ENCODE results near the gene TAOK1.

The TAOK1 gene

DNA sequence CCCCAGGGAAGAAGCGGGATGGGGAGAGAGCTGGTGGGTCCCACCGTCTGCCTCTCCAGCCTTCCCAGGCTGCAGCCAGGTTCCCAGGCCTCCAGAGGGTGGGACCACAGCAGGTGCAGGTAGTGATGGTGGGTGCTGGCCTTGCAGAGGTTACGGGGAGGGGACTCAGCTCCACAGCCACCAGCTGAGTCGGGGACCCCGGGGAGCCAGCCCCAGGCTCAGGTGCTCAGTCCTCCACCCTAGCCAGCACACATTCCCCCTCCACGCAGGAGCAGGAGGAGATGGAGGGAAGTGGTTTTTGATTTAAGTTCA is 183.4 kb downstream of the TAOK1 start:
- TF ChIP-seq JUND (IDR thresholded peaks at IDR 0.05; ENCODE audit: low read depth), result no peak
- in situ Hi-C loops (cut with HindIII; ENCODE audit: low pct_unique_long_range_greater_than_20kb, low sequenced_read_pairs), result no loop called here
- DNase-seq (ENCODE audit: low read depth in 1 of 2, low spot score in 1 of 2), result no peak

GRCh38 chr17:29573871-29574731 is 183.9 kb downstream of the TAOK1 start:
- in situ Hi-C loops (cut with HindIII; ENCODE audit: low pct_unique_long_range_greater_than_20kb, low sequenced_read_pairs), result no loop called here
- no peak for TF ChIP-seq JUND (IDR thresholded peaks at IDR 0.05; ENCODE audit: low read depth)
- no peak for DNase-seq (ENCODE audit: low read depth in 1 of 2, low spot score in 1 of 2)

GRCh38 chr17:29574732-29575510 is 184.8 kb downstream of the TAOK1 start:
- DNase-seq (ENCODE audit: low read depth in 1 of 2, low spot score in 1 of 2), result no peak
- in situ Hi-C loops (cut with HindIII; ENCODE audit: low pct_unique_long_range_greater_than_20kb, low sequenced_read_pairs), result no loop called here
- no peak for TF ChIP-seq JUND (IDR thresholded peaks at IDR 0.05; ENCODE audit: low read depth)

GRCh38 chr17:29575511-29576213 is 185.5 kb downstream of the TAOK1 start:
- in situ Hi-C loops (cut with HindIII; ENCODE audit: low pct_unique_long_range_greater_than_20kb, low sequenced_read_pairs), result no loop called here
- no peak for DNase-seq (ENCODE audit: low read depth in 1 of 2, low spot score in 1 of 2)
- TF ChIP-seq JUND (IDR thresholded peaks at IDR 0.05; ENCODE audit: low read depth), result no peak

DNA sequence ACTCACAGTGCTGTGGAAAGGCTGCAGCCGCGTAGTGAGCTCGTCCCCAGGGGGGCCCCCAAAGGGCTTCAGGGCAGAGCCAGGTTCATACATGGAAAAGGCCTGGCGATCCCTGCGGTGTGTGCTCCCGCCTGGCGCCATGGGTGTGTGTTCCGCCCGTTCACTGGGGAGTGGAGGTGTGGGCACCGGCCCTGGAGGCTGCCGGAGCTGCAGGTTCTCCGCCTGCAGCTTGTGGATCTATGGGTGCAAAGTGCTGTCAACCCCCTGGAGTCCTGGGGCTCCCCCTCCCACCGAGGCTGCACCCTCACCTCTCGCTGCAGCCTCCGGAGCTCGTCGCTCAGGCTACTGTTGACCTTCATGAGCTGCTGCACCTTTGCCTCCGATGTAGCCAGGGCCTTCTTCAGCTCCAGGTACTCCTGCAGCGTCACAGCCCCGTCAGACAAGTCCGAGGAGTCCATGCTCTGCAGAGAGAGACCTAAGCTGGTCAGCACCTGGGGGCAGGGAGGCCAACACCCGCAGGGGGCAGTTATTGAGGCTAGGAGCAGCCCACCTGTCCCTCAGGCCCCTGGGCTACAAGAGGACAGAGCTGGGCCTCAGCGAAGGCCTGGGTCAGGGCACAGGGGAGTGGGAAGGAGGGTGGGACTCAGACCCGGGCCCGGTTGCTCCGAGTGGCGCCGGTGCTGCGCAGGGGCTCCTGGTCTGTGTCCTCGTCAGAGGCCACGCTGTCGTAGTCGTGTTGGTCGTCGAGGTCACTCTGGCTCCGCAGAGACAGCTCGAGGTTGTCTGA is 186.2 kb downstream of the TAOK1 start:
- in situ Hi-C loops (cut with HindIII; ENCODE audit: low pct_unique_long_range_greater_than_20kb, low sequenced_read_pairs), result no loop called here
- DNase-seq (ENCODE audit: low read depth in 1 of 2, low spot score in 1 of 2), result no peak
- TF ChIP-seq JUND (IDR thresholded peaks at IDR 0.05; ENCODE audit: low read depth), result no peak

GRCh38 chr17:29577001-29577370 is 186.8 kb downstream of the TAOK1 start:
- in situ Hi-C loops (cut with HindIII; ENCODE audit: low pct_unique_long_range_greater_than_20kb, low sequenced_read_pairs), result no loop called here
- DNase-seq (ENCODE audit: low read depth in 1 of 2, low spot score in 1 of 2), result no peak
- no peak for TF ChIP-seq JUND (IDR thresholded peaks at IDR 0.05; ENCODE audit: low read depth)

DNA sequence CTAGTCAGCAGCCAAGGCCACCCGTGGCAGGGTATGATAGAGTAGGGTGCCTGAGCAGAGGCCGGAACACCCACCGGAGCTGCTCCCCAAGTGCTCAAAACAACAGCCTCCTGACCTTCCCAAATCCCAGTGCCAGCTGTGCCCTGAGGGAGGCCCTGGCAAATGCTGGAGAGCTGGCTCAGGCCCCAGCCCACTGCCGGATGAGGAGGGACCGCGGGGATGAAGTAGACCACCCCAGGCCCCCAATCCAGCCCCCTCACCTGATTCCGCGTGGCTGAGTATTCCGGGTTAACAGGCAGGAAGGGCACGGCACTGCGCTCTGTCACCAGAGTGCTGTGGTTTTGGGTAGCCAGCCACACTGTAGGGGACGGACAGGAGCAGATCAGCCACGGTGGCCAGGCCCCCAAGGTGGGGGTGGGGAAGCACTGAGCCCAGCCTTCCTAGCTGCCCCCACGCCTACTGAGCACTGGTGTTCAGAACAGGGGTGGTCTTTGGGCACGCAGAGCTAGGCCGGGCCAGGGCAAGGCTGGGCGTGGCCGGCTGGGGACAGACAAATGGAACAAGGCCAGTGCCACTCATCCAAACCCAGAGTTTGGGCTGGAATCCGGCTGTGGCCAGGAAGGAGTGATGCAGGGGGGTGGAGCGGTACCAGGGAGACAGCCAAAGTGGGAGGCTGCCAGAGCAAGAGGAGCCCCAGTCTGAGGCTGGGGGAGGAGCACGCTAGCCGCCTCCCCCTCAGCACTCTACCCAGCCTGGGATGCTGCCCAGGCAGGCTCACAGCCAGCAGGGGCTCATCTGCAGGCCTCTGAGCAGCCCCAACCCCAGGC is 187.4 kb downstream of the TAOK1 start:
- in situ Hi-C loops (cut with HindIII; ENCODE audit: low pct_unique_long_range_greater_than_20kb, low sequenced_read_pairs), result no loop called here
- TF ChIP-seq JUND (IDR thresholded peaks at IDR 0.05; ENCODE audit: low read depth), result no peak
- no peak for DNase-seq (ENCODE audit: low read depth in 1 of 2, low spot score in 1 of 2)

GRCh38 chr17:29578626-29579485 is 188.7 kb downstream of the TAOK1 start:
- TF ChIP-seq JUND (IDR thresholded peaks at IDR 0.05; ENCODE audit: low read depth), result no peak
- DNase-seq (ENCODE audit: low read depth in 1 of 2, low spot score in 1 of 2), result no peak
- in situ Hi-C loops (cut with HindIII; ENCODE audit: low pct_unique_long_range_greater_than_20kb, low sequenced_read_pairs), result no loop called here

DNA sequence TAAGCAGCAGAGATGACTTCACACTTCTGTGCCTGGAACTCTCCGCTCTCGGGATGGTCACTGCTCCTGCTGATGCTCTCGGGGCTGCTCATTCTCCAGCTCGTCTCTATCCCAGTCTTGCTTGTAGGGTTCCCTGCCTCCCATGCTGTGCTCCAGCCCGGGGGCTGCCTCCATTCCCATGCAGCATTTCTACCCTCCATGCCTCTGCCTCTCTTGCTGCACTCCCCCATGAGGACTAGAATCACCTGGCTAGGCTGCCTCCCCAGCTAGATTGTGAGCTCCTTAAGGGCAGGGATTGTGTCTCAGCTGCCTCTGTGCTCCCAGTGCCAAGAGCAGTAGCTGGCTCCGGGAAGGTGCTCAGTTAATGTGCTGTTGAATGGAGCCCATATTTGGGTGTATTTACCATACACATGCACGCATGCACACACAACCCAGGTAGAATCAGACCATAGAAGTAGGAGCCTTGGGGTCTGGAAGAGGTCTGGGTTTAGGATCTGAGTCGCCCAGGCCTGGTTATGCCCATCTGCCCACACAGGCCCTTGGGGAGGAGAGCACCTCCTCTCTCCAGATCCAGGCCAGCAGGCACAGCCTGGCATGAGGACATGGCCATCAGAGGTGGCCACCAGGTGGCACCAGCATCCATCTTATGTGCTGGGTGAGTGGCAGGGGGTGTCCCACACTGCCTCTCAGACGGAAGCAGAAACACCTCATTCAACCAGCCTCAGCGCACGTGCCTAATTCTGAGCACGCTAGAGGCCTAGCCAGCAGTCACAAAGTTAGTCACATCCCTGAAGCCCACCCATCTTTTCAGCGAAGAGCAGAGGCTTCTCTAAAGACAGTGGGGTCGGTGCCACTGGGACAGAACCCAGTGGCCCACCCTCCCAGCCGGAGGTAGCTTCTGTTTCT is 190.0 kb downstream of the TAOK1 start:
- in situ Hi-C loops (cut with HindIII; ENCODE audit: low pct_unique_long_range_greater_than_20kb, low sequenced_read_pairs), result no loop called here
- TF ChIP-seq JUND (IDR thresholded peaks at IDR 0.05; ENCODE audit: low read depth), result no peak
- peak; percentile 91 to 98 for DNase-seq (ENCODE audit: low read depth in 1 of 2, low spot score in 1 of 2)
